Stomach (tissue), 4 donors: ENCODE measurements around the gene CAPN15.

Source experiments
- CTCF ChIP-seq, 7 experiments: fragments of 450-650 bp in 4 of 7; fragments of 200-600 bp in 3 of 7; sonication (generic) in 3 of 7; IDR thresholded peaks; one replicate each; pipeline ENCODE4 v1.5.1; 2016 to 2019; ENCODE audit warnings: antibody characterized with exemption in 7 of 7, control low read depth in 2 of 7, mild to moderate bottlenecking in 1 of 7
- EP300 ChIP-seq: sonication (generic); formaldehyde crosslinking; IDR thresholded peaks from one replicate; pipeline ENCODE4 v1.6.1; 2017; ENCODE audit warnings: antibody characterized with exemption
- POLR2A ChIP-seq, 4 donors: fragments of 450-650 bp; IDR thresholded peaks; one replicate each; pipeline ENCODE4 v1.6.1; 2016; ENCODE audit warnings: antibody characterized with exemption in 4 of 4, control low read depth in 2 of 4, mild to moderate bottlenecking in 1 of 4, moderate library complexity in 1 of 4
- POLR2AphosphoS5 ChIP-seq, 3 donors: sonication (generic); formaldehyde crosslinking; IDR thresholded peaks; one replicate each; pipeline ENCODE4 v1.6.1; 2016; ENCODE audit warnings: antibody characterized with exemption in 3 of 3

DNA sequence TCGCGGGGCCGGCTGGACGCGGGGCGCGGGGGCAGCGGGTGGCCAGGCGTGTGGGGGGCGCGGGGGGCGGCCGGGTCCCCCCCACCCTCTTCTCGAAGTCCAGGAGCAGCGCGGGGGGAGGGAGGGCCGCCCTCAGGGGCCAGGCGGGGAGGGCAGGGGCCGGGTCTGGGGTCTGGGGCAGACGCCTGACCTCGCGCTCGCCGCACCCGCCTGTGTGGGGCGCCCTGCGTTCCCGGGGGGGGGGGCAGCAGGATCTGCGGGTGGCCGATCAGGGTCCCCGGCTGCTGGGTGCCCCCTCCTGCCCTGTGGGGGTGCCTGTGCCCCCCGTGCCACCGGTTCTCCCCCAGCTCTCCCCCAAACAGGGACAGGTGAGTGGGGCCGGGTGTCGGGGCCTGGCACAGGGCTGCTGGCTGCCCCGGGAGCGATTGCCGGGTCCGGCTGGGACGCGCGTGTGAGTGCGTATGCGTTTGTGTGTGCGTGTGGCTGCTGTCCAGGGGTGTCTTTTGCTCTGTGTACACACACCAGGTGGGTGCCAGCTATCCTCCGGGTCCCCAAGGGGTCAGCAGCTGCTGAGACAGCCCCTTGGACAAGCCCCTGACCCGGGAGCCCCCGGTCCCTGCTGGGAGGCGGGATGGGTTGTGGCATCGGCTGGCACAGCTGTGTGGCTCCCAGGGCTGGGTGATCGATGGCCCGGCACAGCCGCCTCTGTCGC is 33.3 kb downstream of the CAPN15 start:
- TF ChIP-seq CTCF (IDR thresholded peaks at IDR 0.05) (no peak), POLR2A (IDR thresholded peaks at IDR 0.05) (no peak), POLR2AphosphoS5 (IDR thresholded peaks at IDR 0.05) (no peak), EP300 (no peak)
